Stomach (tissue), 9 donors: ENCODE measurements around the gene LY9. TPM values are rescaled to one million over a fixed set of nuclear protein-coding genes. Genes with fewer than 3 reads are reported as not detected.

ENCODE experiments used
- DNase-seq, 2 donors: peaks; one replicate each; pipeline versions ENCODE4 v3.0.0 to v3.0.0-alpha.2; 2013 to 2019
- H3K27ac ChIP-seq, 5 donors: fragments of 200-600 bp in 4 of 5; sonication (generic) in 4 of 5; one replicate each; pipeline ENCODE4 v1.5.1; 2013 to 2019; ENCODE audit warnings: mild to moderate bottlenecking in 1 of 5, moderate library complexity in 1 of 5
- H3K27me3 ChIP-seq, 3 donors: fragments of 200-600 bp; sonication (generic); one replicate each; pipeline ENCODE4 v1.5.1; 2017 to 2019; ENCODE audit warnings: mixed run types in 1 of 3
- H3K36me3 ChIP-seq, 4 donors: fragments of 200-600 bp; sonication (generic); 1 replicate in 3 of 4; 2 replicates in 1 of 4; pipeline ENCODE4 v1.5.1; 2016 to 2019
- H3K4me1 ChIP-seq, 4 donors: fragments of 200-600 bp; sonication (generic); one replicate each; pipeline ENCODE4 v1.5.1; 2016 to 2019
- H3K4me3 ChIP-seq, 4 donors: fragments of 200-600 bp; sonication (generic) in 3 of 4; one replicate each; pipeline ENCODE4 v1.5.1; 2016 to 2019; ENCODE audit warnings: mild to moderate bottlenecking in 1 of 4
- H3K9me3 ChIP-seq, 4 donors: fragments of 200-600 bp; sonication (generic); one replicate each; pipeline ENCODE4 v1.5.1; 2016 to 2019
- CTCF ChIP-seq, 7 experiments: fragments of 450-650 bp in 4 of 7; fragments of 200-600 bp in 3 of 7; sonication (generic) in 3 of 7; IDR thresholded peaks; one replicate each; pipeline ENCODE4 v1.5.1; 2016 to 2019; ENCODE audit warnings: antibody characterized with exemption in 7 of 7, control low read depth in 2 of 7, mild to moderate bottlenecking in 1 of 7
- EP300 ChIP-seq: sonication (generic); formaldehyde crosslinking; IDR thresholded peaks from one replicate; pipeline ENCODE4 v1.6.1; 2017; ENCODE audit warnings: antibody characterized with exemption
- POLR2A ChIP-seq, 4 donors: fragments of 450-650 bp; IDR thresholded peaks; one replicate each; pipeline ENCODE4 v1.6.1; 2016; ENCODE audit warnings: antibody characterized with exemption in 4 of 4, control low read depth in 2 of 4, mild to moderate bottlenecking in 1 of 4, moderate library complexity in 1 of 4
- POLR2AphosphoS5 ChIP-seq, 3 donors: sonication (generic); formaldehyde crosslinking; IDR thresholded peaks; one replicate each; pipeline ENCODE4 v1.6.1; 2016; ENCODE audit warnings: antibody characterized with exemption in 3 of 3
- WGBS, 5 donors: extraction: QIAGEN DNeasy Blood & Tissue Kit in 3 of 5; methylation state at CpG; one replicate each; pipeline versions ENCODE4 v1.1.5 to v1.1.7; 2013 to 2018; 5-methylcytosine and 5-hydroxymethylcytosine counted together
- intact Hi-C: fragments of 100-400 bp; cut with DNase I; formaldehyde crosslinking; loops from one replicate; pipeline ENCODE4 v1.15.1; 2023; ENCODE audit warnings: low total_unique reads
- polyA plus RNA-seq, 3 donors: library from polyadenylated mRNA; stranded (reverse); fragments of 200-250 nt; gene quantifications; one replicate each; pipeline ENCODE4 v1.2.3, GENCODE V29; 2013
- total RNA-seq, 5 donors: library from RNA; depleted of rRNA; stranded (reverse); fragments of >200 nt; gene quantifications; one replicate each; pipeline versions ENCODE4 v1.1.0 to v1.2.3, GENCODE V29; 2014 to 2016
- donor health status: healthy with polysubstance abuse.
- donor health status: Bipolar disorder and iron deficiency.
- donor health status: healthy.

LY9 gene
- total and polyA plus RNA-seq, 8 donors: 0.25 to 7.5 (median 1.2) TPM; not detected in 2

- peaks cover 0 to 20% (median 4%) of the 10 kb centered on the region in 4 donors for H3K4me1 ChIP-seq
- H3K36me3 ChIP-seq: no peaks in the 10 kb centered on the region
- DNase-seq: no peak
- H3K9me3 ChIP-seq: no peaks in the 10 kb centered on the region
- 68 to 82% (median 78%) methylated on average over 5 of the region's 5 CpGs for WGBS, 5 donors
- no peak overlapping the region for H3K27ac ChIP-seq
- intact Hi-C loops: loop anchor here (10.0 kb wide), 1 partner anchor 94 kb away; the partner anchor contains the start of gene ITLN2
- no peak for TF ChIP-seq CTCF (IDR thresholded peaks at IDR 0.05)
- TF ChIP-seq EP300: no peak
- TF ChIP-seq POLR2A (IDR thresholded peaks at IDR 0.05): no peak
- no peak for TF ChIP-seq POLR2AphosphoS5 (IDR thresholded peaks at IDR 0.05)
- H3K27me3 ChIP-seq: no peaks in the 10 kb centered on the region
- no peak overlapping the region for H3K4me3 ChIP-seq
Measured at GRCh38 chr1:160860840-160861505, 65.0 kb downstream of the LY9 start.

- peak within 1 kb of the TSS in 3 of 5 donors; percentile 8 to 50 (median 42) for H3K27ac ChIP-seq
- 52 to 71% (median 61%) methylated on average over 7 to 12 of the region's 12 CpGs for WGBS, 5 donors
- no peaks in the 10 kb centered on the region for H3K9me3 ChIP-seq
- H3K27me3 ChIP-seq: no peaks in the 10 kb centered on the region
- no peaks in the 10 kb centered on the region for H3K36me3 ChIP-seq
- peak; percentile 38 to 47 for DNase-seq
- no peak for TF ChIP-seq POLR2A (IDR thresholded peaks at IDR 0.05)
- no peak for TF ChIP-seq CTCF (IDR thresholded peaks at IDR 0.05)
- no peak for TF ChIP-seq POLR2AphosphoS5 (IDR thresholded peaks at IDR 0.05)
- TF ChIP-seq EP300: no peak
- H3K4me1 ChIP-seq: peaks cover 0 to 20% (median 4%) of the 10 kb centered on the region in 4 donors
- peak within 1 kb of the TSS in 2 of 4 donors; percentile 10 to 15 for H3K4me3 ChIP-seq
- intact Hi-C loops: loop anchor here (10.0 kb wide), 1 partner anchor 92 kb away; the partner anchor contains the start of gene ITLN2
Measured at GRCh38 chr1:160862203-160863060, 66.5 kb downstream of the LY9 start, which contains the start of gene CD244. TSS of gene CD244 (minus strand) at chr1:160862887. CDS start at chr1:160862677, 210 bp downstream.

- H3K4me3 ChIP-seq: no peak overlapping the region
- H3K9me3 ChIP-seq: no peaks in the 10 kb centered on the region
- H3K27ac ChIP-seq: peak overlapping the region in 1 of 5 donors; percentile 50
- intact Hi-C loops: loop anchor here (10.0 kb wide), 1 partner anchor 92 kb away; the partner anchor contains the start of gene ITLN2
- no peak for DNase-seq
- WGBS, 5 donors: 81 to 92% (median 88%) methylated on average over 11 of the region's 11 CpGs
- H3K36me3 ChIP-seq: no peaks in the 10 kb centered on the region
- no peaks in the 10 kb centered on the region for H3K27me3 ChIP-seq
- TF ChIP-seq EP300 (no peak), CTCF (IDR thresholded peaks at IDR 0.05) (no peak), POLR2AphosphoS5 (IDR thresholded peaks at IDR 0.05) (no peak), POLR2A (IDR thresholded peaks at IDR 0.05) (no peak)
- peaks cover 0 to 18% (median 2%) of the 10 kb centered on the region in 4 donors for H3K4me1 ChIP-seq
Measured at GRCh38 chr1:160863061-160863773, 67.2 kb downstream of the LY9 start.

GRCh38 chr1:160863774-160864131 lies 67.8 kb downstream of the LY9 start:
- intact Hi-C loops: loop anchor here (10.0 kb wide), 1 partner anchor 91 kb away; the partner anchor contains the start of gene ITLN2
- Histone ChIP-seq H3K27ac (no peak overlapping the region), H3K4me3 (no peak overlapping the region), H3K36me3 (no peaks in the 10 kb centered on the region), H3K27me3 (no peaks in the 10 kb centered on the region), H3K9me3 (no peaks in the 10 kb centered on the region), H3K4me1 (peaks cover 0 to 13% (median 0%) of the 10 kb centered on the region in 4 donors)
- DNase-seq: no peak
- 67 to 94% (median 83%) methylated on average over 4 of the region's 4 CpGs for WGBS, 5 donors
- TF ChIP-seq CTCF (IDR thresholded peaks at IDR 0.05) (no peak), POLR2A (IDR thresholded peaks at IDR 0.05) (no peak), EP300 (no peak), POLR2AphosphoS5 (IDR thresholded peaks at IDR 0.05) (no peak)
